Esophagus muscularis mucosa (tissue), 4 donors: ENCODE measurements around the gene CRYGN. TPM values are rescaled to one million over a fixed set of nuclear protein-coding genes. Genes with fewer than 3 reads are reported as not detected.

ENCODE experiments used
- DNase-seq: peaks from one replicate; pipeline ENCODE4 v3.0.0-alpha.2; 2017; ENCODE audit errors: extremely low spot score
- H3K27ac ChIP-seq, 4 donors: fragments of 200-600 bp; sonication (generic); replicated peaks in 1 of 4; 1 replicate in 3 of 4; 2 replicates in 1 of 4; pipeline ENCODE4 v1.5.1; 2016 to 2019; ENCODE audit warnings: mild to moderate bottlenecking in 1 of 4
- H3K27me3 ChIP-seq, 4 donors: fragments of 200-600 bp; sonication (generic); one replicate each; pipeline versions ENCODE4 v1.5.1 to v1.6.0; 2016 to 2019
- H3K36me3 ChIP-seq, 4 donors: fragments of 200-600 bp; sonication (generic); one replicate each; pipeline ENCODE4 v1.5.1; 2016 to 2019
- H3K4me1 ChIP-seq, 4 donors: fragments of 200-600 bp; sonication (generic); one replicate each; pipeline ENCODE4 v1.5.1; 2016 to 2019
- H3K4me3 ChIP-seq, 4 donors: fragments of 200-600 bp; sonication (generic); 1 replicate in 2 of 4; 2 replicates in 2 of 4; pipeline ENCODE4 v1.5.1; 2016 to 2019; ENCODE audit warnings: mild to moderate bottlenecking in 4 of 4, moderate library complexity in 1 of 4
- H3K9me3 ChIP-seq, 4 donors: fragments of 200-600 bp; sonication (generic); 1 replicate in 3 of 4; 2 replicates in 1 of 4; pipeline ENCODE4 v1.5.1; 2016 to 2019
- EP300 ChIP-seq: sonication (generic); formaldehyde crosslinking; IDR thresholded peaks from one replicate; pipeline ENCODE4 v1.6.1; 2017; ENCODE audit warnings: antibody characterized with exemption
- POLR2A ChIP-seq: fragments of 450-650 bp; IDR thresholded peaks from one replicate; pipeline ENCODE4 v1.6.1; 2017; ENCODE audit warnings: antibody characterized with exemption, moderate library complexity, mild to moderate bottlenecking, low read depth
- POLR2AphosphoS5 ChIP-seq, 2 donors: sonication (generic); formaldehyde crosslinking; IDR thresholded peaks; one replicate each; pipeline ENCODE4 v1.6.1; 2017; ENCODE audit warnings: antibody characterized with exemption in 2 of 2
- WGBS: methylation state at CpG from one replicate; pipeline ENCODE4 v1.1.5; 2018; 5-methylcytosine and 5-hydroxymethylcytosine counted together
- intact Hi-C: fragments of 100-400 bp; cut with DNase I; formaldehyde crosslinking; loops from one replicate; pipeline ENCODE4 v1.15.1; 2023
- total RNA-seq, 4 donors: library from RNA; depleted of rRNA; stranded (reverse); fragments of >200 nt; gene quantifications; one replicate each; pipeline versions ENCODE4 v1.1.0 to v1.2.1, GENCODE V29; 2016
- TF ChIP-seq, protein P1 (sequence below), 3 experiments: fragments of 200-600 bp in 2 of 3; fragments of 450-650 bp in 1 of 3; sonication (generic) in 2 of 3; IDR thresholded peaks; one replicate each; pipeline ENCODE4 v1.5.1; 2017 to 2019; ENCODE audit warnings: antibody characterized with exemption in 3 of 3, mild to moderate bottlenecking in 2 of 3, moderate library complexity in 1 of 3

CRYGN gene
- total RNA-seq, 4 donors from 2014 or later: under 0.01 to 1.3 (median 0.25) TPM

DNA sequence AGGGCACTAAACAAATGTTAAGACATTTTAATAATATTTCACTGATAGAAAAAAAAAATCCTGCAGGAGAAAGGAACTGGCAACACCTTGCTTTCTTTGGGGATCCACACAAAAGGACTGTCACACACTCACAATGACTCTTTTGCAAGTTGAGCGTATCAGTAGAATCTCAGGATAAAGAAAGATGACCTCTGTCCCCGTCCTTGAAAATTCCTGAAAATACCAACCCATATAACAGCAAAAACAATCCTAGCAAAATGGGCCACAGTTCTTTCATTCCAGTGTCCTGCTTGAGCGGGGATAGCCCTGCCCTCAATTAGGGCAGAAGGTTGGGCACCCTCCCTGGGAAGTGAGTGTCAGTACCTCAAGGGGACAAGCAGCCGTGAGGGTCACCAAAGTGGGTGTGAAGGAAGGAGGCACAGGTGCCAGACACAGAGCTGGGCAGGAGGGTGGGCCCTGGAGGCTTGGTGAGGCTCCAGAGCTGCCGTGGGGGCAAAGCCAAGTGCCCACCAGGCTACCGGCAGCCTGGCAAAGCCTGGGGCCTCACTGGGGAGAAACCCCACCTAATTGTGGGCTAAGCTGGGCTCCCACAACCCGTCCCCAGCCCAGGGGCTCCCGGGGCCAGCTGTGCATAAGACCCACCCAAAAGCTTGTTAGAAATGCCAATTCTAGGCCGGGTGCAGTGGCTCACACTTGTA lies 32.9 kb downstream of the CRYGN start:
- H3K4me3 ChIP-seq: no peak overlapping the region
- H3K36me3 ChIP-seq: no peaks in the 10 kb centered on the region
- H3K27ac ChIP-seq: peak overlapping the region in 1 of 4 donors; percentile 35
- TF ChIP-seq, protein P1, sequence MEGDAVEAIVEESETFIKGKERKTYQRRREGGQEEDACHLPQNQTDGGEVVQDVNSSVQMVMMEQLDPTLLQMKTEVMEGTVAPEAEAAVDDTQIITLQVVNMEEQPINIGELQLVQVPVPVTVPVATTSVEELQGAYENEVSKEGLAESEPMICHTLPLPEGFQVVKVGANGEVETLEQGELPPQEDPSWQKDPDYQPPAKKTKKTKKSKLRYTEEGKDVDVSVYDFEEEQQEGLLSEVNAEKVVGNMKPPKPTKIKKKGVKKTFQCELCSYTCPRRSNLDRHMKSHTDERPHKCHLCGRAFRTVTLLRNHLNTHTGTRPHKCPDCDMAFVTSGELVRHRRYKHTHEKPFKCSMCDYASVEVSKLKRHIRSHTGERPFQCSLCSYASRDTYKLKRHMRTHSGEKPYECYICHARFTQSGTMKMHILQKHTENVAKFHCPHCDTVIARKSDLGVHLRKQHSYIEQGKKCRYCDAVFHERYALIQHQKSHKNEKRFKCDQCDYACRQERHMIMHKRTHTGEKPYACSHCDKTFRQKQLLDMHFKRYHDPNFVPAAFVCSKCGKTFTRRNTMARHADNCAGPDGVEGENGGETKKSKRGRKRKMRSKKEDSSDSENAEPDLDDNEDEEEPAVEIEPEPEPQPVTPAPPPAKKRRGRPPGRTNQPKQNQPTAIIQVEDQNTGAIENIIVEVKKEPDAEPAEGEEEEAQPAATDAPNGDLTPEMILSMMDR (IDR thresholded peaks at IDR 0.05): no peak
- no peak for TF ChIP-seq EP300
- TF ChIP-seq POLR2AphosphoS5 (IDR thresholded peaks at IDR 0.05): no peak
- no peak for TF ChIP-seq POLR2A
- H3K9me3 ChIP-seq: no peaks in the 10 kb centered on the region
- H3K27me3 ChIP-seq: peaks cover 17 to 61% (median 22%) of the 10 kb centered on the region in 4 donors
- DNase-seq: no peak
- peaks cover 15 to 38% (median 30%) of the 10 kb centered on the region in 4 donors for H3K4me1 ChIP-seq
- intact Hi-C loops: no loop called here
- 91% methylated on average over 9 of the region's 9 CpGs for WGBS

DNA sequence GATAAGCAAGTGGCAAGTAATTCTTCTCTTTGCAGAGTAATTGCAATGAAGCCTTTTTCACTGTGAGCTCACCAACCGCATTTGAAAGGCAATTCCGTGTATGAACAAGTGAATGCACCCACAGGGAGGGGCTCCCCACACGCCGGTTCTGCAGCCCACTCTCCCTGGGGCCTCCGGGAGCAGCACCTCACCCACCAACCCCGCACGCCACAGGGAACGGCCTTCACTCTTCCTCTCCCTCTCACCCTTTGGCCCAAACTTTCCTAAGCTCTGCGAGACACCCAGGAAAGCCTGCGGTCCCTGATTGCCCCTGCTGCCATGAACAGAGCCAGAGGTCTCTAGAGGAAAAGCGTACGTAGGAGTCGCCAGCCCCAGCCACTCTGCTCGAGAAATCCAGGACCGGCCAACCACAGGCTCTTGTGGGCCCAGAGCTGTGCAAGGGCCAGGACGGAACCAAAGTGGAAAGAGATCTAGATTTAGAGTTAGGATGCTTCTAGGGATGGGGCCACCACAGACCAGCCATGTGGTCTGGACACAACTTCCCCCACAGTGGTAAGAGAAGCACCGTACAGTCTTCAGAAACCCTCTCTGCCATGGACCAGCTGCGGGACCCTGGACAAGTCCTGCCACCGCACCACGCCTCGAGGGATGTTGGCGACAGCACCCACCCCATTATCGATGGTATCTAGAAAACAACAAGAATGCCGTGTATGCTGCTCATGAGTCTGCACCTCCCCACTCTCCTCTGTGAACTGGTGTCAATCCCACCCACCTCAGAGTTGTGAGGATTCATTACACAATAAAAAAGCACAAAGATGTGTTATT lies 33.7 kb downstream of the CRYGN start:
- peaks cover 17 to 54% (median 22%) of the 10 kb centered on the region in 4 donors for H3K27me3 ChIP-seq
- H3K27ac ChIP-seq: no peak overlapping the region
- no peaks in the 10 kb centered on the region for H3K36me3 ChIP-seq
- no peak for DNase-seq
- intact Hi-C loops: no loop called here
- peaks cover 15 to 38% (median 30%) of the 10 kb centered on the region in 4 donors for H3K4me1 ChIP-seq
- no peak overlapping the region for H3K4me3 ChIP-seq
- no peaks in the 10 kb centered on the region for H3K9me3 ChIP-seq
- 89% methylated on average over 22 of the region's 24 CpGs for WGBS
- no peak for TF ChIP-seq EP300
- no peak for TF ChIP-seq POLR2A
- TF ChIP-seq, protein P1 (IDR thresholded peaks at IDR 0.05): no peak
- TF ChIP-seq POLR2AphosphoS5 (IDR thresholded peaks at IDR 0.05): no peak

DNA sequence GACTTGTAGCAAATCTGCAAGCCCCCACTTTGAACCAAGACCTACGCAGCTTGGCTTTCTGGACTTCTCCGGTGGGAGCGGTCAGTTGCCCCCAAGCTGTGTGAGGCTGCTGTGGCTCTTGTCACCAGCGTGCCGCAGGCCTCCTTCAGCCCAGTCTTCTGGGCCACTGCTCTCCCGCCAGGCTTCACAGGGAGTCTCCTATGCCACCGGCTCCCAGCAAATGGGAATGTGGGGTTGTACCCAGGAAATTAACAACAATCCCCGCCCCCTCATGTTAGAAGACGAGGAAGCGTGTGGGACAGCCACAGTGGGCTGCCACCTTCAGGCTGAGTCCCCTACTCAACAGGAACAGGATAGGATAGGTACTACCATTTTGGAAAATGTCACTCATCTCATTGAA lies 34.4 kb downstream of the CRYGN start:
- no peaks in the 10 kb centered on the region for H3K36me3 ChIP-seq
- no peaks in the 10 kb centered on the region for H3K9me3 ChIP-seq
- H3K4me3 ChIP-seq: no peak overlapping the region
- H3K27ac ChIP-seq: peak overlapping the region in 1 of 4 donors; percentile 22
- 95% methylated on average over 9 of the region's 10 CpGs for WGBS
- H3K27me3 ChIP-seq: peaks cover 13 to 47% (median 19%) of the 10 kb centered on the region in 4 donors
- peaks cover 15 to 36% (median 26%) of the 10 kb centered on the region in 4 donors for H3K4me1 ChIP-seq
- TF ChIP-seq POLR2A (no peak), EP300 (no peak)
- DNase-seq: no peak
- intact Hi-C loops: no loop called here

DNA sequence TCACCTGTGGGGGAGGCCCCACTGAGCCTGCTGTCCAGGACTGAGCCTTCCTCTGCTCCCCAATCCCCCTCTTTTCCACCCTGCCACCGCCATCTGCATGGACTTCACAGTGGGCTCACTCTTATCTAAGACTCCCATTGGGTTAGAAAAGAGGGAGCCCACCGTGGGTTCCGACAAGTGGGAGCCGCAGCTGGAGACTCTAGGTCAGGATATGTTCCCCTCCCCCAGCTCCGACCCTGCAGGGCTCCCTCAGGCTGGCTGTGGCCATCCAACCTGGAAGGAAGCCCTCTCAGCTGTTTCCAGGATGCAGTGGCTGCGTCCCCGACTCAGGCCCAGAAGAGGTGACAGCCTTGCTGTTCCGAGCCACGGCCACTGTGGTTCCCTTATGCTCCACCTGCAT lies 34.9 kb downstream of the CRYGN start:
- peaks cover 11 to 30% (median 21%) of the 10 kb centered on the region in 4 donors for H3K4me1 ChIP-seq
- DNase-seq: no peak
- H3K27ac ChIP-seq: peak overlapping the region; percentile 22 to 34 (median 25)
- H3K27me3 ChIP-seq: peaks cover 10 to 42% (median 14%) of the 10 kb centered on the region in 4 donors
- WGBS: 82% methylated on average over 9 of the region's 9 CpGs
- intact Hi-C loops: no loop called here
- H3K36me3 ChIP-seq: no peaks in the 10 kb centered on the region
- H3K4me3 ChIP-seq: no peak overlapping the region
- TF ChIP-seq POLR2AphosphoS5 (IDR thresholded peaks at IDR 0.05): no peak
- TF ChIP-seq, protein P1 (IDR thresholded peaks at IDR 0.05): no peak
- no peak for TF ChIP-seq POLR2A
- TF ChIP-seq EP300: no peak
- H3K9me3 ChIP-seq: no peaks in the 10 kb centered on the region
